Calu3 (cell line): ENCODE data around the gene CTPS2. TPM values are rescaled to one million over a fixed set of nuclear protein-coding genes. Genes with fewer than 3 reads are reported as not detected.

ENCODE experiments used
- BruUV-seq: library from RNA; stranded (reverse); fragments of 400-500 nt; replicated peaks from 2 replicates; lab custom pipeline; 2021; lab: Mats Ljungman, UMichigan
- CTCF ChIA-PET: fragments of 300-600 bp; sonication (Branson Sonifier 250); formaldehyde crosslinking; loops from one replicate; lab custom pipeline; 2022; ENCODE audit warnings: antibody characterized with exemption; lab: Charles Lee
- DNase-seq: peaks from one replicate; pipeline ENCODE4 v3.0.0; 2022
- H3K27ac Mint-ChIP-seq: one replicate; pipeline ENCODE4 v1.8.0; 2022; ENCODE audit warnings: mixed read lengths; ENCODE audit not compliant: unreplicated experiment
- H3K27me3 Mint-ChIP-seq: one replicate; pipeline ENCODE4 v1.8.0; 2022; ENCODE audit warnings: mixed read lengths; ENCODE audit not compliant: unreplicated experiment
- H3K36me3 Mint-ChIP-seq: one replicate; pipeline ENCODE4 v1.8.0; 2022; ENCODE audit warnings: mild to moderate bottlenecking, moderate library complexity, mixed read lengths; ENCODE audit not compliant: insufficient read depth, unreplicated experiment
- H3K4me1 Mint-ChIP-seq: one replicate; pipeline ENCODE4 v1.8.0; 2022; ENCODE audit warnings: mild to moderate bottlenecking, low read depth, mixed read lengths; ENCODE audit not compliant: unreplicated experiment
- H3K4me3 Mint-ChIP-seq: one replicate; pipeline ENCODE4 v1.8.0; 2022; ENCODE audit warnings: mild to moderate bottlenecking, low read depth, moderate library complexity, mixed read lengths; ENCODE audit not compliant: unreplicated experiment
- H3K9me3 Mint-ChIP-seq: one replicate; pipeline ENCODE4 v1.8.0; 2022; ENCODE audit warnings: low read depth, mixed read lengths; ENCODE audit not compliant: unreplicated experiment
- intact Hi-C: fragments of 100-400 bp; cut with micrococcal nuclease; formaldehyde crosslinking; loops from one replicate; pipeline ENCODE4 v1.10.0; 2022; ENCODE audit not compliant: unreplicated experiment
- microRNA-seq: library from miRNA; unstranded; fragments of <30 nt; microRNA quantifications from one replicate; pipeline ENCODE4 v1.2.0, GENCODE V29; 2022
- total RNA-seq: library from RNA; stranded (reverse); gene quantifications from 2 replicates; pipeline ENCODE4 v1.2.3, GENCODE V29; 2022
- TF ChIP-seq, protein P1 (sequence below): fragments of 200-600 bp; IDR thresholded peaks from one replicate; pipeline ENCODE4 v1.8.0; 2022; ENCODE audit warnings: antibody characterized with exemption; ENCODE audit not compliant: unreplicated experiment

Gene CTPS2
- total RNA-seq, 1 experiment from 2014 or later = 23.2 TPM

DNA sequence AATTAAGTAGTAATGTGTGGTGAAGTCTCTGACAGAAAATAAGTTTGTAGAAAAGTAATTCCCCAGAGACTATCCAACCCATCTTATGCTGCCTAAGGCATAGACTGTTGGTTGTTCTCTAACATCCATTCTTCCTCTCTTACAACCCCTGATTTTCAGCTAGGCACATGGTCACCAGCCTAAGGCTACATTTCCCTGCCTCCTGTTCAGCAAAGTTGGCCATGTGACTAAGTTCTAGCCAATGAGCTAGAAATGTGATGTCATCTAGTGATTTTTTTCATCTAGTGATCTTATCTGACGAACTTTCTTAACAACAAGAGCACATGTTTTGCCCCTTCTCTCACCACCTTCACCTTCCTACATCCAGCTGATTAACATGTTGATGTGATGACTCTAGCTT, 164.8 kb downstream of the CTPS2 start:
- intact Hi-C loops = no loop called here
- H3K9me3 Mint-ChIP-seq = peaks cover 6% of the 10 kb centered on the region
- DNase-seq = no peak
- TF ChIP-seq, protein P1, sequence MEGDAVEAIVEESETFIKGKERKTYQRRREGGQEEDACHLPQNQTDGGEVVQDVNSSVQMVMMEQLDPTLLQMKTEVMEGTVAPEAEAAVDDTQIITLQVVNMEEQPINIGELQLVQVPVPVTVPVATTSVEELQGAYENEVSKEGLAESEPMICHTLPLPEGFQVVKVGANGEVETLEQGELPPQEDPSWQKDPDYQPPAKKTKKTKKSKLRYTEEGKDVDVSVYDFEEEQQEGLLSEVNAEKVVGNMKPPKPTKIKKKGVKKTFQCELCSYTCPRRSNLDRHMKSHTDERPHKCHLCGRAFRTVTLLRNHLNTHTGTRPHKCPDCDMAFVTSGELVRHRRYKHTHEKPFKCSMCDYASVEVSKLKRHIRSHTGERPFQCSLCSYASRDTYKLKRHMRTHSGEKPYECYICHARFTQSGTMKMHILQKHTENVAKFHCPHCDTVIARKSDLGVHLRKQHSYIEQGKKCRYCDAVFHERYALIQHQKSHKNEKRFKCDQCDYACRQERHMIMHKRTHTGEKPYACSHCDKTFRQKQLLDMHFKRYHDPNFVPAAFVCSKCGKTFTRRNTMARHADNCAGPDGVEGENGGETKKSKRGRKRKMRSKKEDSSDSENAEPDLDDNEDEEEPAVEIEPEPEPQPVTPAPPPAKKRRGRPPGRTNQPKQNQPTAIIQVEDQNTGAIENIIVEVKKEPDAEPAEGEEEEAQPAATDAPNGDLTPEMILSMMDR = no peak
- peaks cover 12% of the 10 kb centered on the region for H3K4me1 Mint-ChIP-seq
- CTCF ChIA-PET = no interaction called here
- H3K36me3 Mint-ChIP-seq = no peaks in the 10 kb centered on the region
- no peak overlapping the region for H3K27ac Mint-ChIP-seq
- H3K4me3 Mint-ChIP-seq = no peak overlapping the region
- no peaks in the 10 kb centered on the region for H3K27me3 Mint-ChIP-seq
- no TSS peak for BruUV-seq

DNA sequence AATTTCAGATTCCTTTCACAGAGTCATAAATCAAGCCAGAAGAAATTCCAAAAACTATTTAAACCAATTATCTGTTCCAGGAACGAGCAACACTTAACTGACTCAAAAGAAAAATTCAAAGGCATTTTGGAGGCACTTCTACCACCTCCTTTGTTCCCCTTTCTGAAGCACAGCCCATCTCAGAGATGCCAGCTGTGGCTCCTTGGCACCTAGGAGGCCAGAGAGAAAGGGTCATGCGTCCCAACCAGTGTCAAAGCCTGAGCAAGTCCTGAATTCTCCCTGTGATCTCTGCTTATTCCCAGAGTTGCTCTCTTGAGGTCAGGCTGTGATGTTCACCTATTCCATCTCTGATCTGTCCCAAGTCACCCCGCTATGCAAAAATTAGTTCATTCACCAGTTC, 167.5 kb downstream of the CTPS2 start:
- TF ChIP-seq, protein P1 = no peak
- CTCF ChIA-PET = no interaction called here
- no peak overlapping the region for H3K4me3 Mint-ChIP-seq
- no peaks in the 10 kb centered on the region for H3K27me3 Mint-ChIP-seq
- intact Hi-C loops = no loop called here
- DNase-seq = no peak
- no peaks in the 10 kb centered on the region for H3K4me1 Mint-ChIP-seq
- H3K9me3 Mint-ChIP-seq = no peaks in the 10 kb centered on the region
- no peaks in the 10 kb centered on the region for H3K36me3 Mint-ChIP-seq
- BruUV-seq = no TSS peak
- H3K27ac Mint-ChIP-seq = no peak overlapping the region

Small RNA genes within 50 kb of the gene (microRNA-seq; reads per million reads assigned to microRNA genes)
- gene MIR548AM = not detected

Other genes starting within 250 kb of the CTPS2 start
- not detected in 2 replicates for gene S100G, start 62.5 kb downstream of the CTPS2 start, total RNA-seq
- 38.3 and 40.7 TPM in 2 replicates for gene SYAP1, start 6.9 kb upstream of the CTPS2 start, total RNA-seq
- gene TXLNG, start 73.8 kb upstream of the CTPS2 start, total RNA-seq = 22.0 and 22.2 TPM in 2 replicates
- 183 and 196 TPM in 2 replicates for gene RBBP7, start 157.7 kb upstream of the CTPS2 start, total RNA-seq
- 12.9 and 14.5 TPM in 2 replicates for gene REPS2, start 234.0 kb upstream of the CTPS2 start, total RNA-seq